IPS-11a (cell line): ENCODE results near the gene COL5A1.

Experiments used
- H3K4me3 ChIP-seq: one replicate; pipeline ENCODE4 v1.5.1; 2013; ENCODE audit warnings: low read depth, low read length, control low read depth

COL5A1 gene

DNA sequence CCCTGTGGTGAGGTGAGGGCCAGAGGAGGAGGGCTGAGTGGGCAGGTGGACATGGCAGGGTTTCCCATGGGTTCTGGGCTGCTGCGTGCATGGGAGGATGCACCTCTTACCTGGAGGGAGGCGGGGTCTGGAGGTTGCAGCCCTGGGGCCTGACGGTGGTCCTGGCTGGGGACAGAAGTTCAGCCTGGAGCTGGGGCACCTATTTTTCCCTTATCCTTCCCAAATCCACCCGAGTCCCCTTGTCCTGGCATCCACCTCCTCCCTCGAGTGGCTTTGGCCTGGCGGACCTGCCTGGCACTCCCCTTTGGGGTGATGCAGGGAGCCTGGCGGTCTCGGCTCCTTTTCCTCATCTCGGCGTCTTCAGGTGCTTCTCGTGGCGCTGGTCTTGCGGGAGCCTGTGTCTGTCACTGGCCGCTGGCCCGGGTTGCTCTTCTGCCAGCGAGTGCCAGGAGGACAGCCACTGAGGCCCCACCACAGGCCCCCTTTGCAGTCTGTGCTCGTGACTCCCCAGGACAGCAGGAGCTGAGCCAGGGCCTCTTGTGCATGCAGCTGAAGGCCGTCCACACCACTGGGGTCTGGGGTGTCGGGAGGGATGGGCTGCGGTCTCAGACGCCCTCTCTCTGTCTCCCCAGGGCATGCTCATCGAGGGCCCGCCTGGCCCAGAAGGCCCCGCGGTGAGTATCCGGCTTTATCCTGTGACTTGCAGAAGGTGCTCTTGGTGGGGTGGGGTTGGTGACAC lies 96.4 kb downstream of the COL5A1 start:
- H3K4me3 ChIP-seq = no peak overlapping the region

DNA sequence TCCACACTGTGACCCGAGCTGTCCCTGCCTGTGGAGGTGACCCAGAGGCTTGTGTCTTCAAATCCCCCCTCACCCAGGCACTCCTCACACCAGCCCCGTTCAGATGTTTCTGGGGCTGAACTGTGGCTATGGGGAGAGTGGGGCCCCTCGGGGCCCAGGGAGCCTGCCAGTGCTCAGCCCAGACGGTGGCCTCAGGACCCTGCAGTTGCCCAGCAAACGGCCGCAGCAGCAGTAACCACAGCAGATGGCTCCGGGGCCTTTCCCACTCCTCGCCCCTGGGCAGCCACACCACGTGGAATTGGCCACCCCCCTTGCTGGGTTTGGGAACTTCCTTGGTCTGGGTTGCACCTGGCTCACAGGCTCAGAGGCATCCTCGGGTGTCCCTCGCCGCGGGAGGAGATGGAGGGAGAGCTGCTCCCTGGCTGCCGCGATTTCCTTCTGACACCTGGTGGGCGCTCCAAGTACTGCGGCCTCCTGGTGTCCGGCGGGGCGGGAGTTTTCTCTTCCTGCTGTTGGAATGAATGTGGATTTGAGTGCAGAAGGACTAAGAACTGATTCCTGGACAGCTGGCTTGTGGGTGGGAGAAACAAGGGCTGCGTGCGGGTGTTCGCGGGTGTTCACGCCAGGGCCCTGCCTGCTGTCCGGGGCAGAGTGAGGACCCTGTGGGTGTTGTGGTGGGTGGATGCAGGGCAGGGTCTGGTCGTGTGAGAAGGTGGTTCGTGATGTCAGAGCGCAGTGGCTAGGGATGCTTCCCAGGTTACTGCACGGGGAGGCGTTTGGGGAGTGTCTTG lies 97.5 kb downstream of the COL5A1 start:
- no peak overlapping the region for H3K4me3 ChIP-seq

DNA sequence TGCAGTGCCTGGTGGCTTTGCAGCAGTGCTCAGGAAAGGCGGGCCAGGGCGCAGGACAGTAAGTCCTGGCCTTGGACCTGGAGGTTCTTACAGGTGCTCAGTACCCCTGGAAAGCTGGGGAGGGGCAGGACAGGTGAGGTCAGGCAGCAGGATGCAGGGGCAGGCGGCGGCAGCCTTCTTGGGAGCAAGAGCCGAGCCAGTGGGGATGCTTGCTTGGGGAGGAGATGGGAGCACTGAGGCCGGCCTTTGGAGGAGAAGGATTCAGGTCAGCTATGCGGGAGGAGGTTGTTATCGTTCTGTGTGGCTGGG lies 98.0 kb downstream of the COL5A1 start:
- no peak overlapping the region for H3K4me3 ChIP-seq

DNA sequence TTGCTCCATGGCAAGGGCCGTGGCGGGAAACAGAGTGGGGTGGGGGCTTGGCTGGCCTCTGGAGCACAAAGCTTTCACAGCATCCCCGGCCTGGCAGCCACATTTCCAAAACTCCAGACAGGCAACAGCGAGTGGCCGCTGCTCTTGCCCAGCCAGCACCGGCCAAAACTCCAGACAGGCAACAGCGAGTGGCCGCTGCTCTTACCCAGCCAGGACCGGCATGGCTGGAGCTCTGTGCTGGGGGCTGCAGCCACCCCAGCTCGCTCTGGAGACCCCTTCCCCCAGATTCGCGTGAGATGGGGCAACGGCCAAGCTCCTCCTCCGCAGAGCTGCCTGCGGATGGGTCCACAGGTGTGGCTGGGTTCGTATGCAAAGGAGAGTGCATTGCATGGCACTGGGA lies 98.5 kb downstream of the COL5A1 start:
- H3K4me3 ChIP-seq = no peak overlapping the region

DNA sequence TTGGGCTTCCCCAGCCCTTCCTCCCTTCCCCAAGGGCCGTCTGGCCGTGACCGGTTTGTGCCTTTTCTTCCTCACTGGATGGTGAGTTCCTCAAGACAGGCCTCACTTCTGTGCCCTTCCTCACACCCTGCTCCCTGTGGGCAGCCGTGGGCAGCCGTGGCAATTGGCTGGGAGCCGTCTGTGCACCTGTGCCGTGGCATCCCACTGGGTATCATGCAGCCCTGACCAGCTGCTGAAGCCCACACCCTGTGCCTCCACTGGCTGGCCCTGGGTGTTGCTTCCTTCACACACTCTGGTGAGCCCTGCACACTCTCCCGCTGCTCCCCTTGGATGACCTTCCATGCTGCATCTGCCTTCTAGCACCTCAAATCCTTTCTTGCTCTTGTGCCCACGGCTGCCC lies 100.2 kb downstream of the COL5A1 start:
- no peak overlapping the region for H3K4me3 ChIP-seq

DNA sequence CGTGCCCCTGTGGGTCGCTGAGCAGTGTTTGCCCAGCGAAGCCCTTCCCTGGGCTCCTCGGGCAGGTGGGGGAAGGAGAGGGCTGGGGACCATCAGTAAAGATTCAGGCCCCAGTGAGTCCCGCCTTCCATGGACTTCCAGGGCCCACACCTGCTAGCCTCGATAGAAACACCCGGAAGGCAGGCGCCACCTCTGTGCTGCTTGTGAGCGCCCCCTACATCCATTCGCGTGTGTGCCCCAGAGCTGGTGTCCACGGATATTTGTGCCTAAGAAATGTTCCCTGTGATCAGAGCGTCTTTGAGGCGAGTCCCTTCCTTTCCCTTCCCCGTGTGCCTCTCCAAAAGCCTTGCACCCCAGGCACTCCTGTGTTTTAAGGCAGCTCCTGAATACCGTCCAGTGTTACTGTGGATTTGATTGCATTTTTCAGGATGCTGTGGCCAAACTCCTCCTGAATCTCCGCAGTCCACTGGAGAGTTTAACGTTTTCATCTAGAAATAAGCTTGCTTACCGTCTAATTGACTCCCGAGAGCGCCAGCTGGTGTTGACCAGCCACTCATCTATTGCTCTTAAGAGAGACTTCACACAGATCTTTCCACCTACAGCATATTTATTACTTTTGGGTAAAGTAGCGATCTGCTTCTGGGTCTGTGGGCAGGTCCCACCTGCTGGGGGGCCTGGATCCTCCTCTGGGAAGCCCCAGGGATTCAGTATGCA lies 101.4 kb downstream of the COL5A1 start:
- no peak overlapping the region for H3K4me3 ChIP-seq

DNA sequence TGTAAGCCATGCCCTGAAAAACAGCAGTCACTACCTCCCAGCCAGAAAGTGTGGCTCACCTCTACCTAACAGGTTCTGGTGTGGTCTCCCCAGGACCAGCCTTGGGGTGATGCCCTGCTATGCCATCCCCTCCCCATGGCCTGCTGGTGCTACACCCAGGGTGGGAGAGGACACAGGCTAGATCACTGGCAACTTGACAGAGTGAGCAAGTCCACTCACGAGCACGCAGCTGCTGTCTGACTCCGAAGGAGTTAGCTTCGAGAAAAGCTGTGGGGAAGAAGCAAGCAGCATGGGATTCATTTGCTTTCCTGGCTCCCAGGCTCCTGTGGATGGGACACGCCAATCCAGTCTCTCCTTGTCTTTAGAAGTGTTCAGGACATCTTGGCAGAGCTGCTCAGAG lies 102.2 kb downstream of the COL5A1 start:
- no peak overlapping the region for H3K4me3 ChIP-seq

DNA sequence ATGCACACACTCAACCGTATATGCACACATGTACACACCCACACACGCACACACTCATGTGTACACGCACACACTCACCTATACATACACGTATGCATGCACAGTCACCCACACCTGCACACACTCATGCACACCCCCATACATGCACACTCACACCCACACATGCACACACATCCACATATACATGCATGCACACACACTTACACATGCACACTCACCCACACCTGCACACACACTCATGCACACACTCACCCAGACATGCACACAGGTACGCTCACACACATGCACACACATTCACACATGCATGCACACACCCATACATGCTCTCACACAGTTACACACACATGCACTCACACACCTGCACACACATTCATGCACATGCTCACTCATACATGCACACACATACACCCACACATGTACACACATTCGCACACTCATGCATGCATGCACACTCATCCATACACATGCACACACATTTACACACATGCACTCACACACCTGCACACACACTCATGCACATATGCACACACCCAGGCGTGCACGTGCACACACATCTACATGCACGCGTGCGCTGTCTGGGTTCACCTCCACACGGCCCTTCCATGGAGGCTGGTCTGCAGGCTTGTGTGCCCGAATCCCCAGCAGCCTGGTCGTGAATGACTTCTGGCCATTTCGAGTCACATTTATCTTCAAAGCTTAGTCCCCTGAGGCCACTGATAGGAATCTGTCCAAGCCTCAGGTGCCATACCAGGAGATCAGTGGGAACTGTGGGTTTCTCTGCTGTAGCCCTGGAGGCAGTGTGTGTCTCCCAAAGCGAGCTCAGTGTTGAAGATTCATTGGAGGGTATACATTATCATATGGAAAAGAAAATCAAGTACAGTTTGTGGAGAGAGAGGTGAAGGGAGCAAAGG lies 103.0 kb downstream of the COL5A1 start:
- H3K4me3 ChIP-seq = no peak overlapping the region

DNA sequence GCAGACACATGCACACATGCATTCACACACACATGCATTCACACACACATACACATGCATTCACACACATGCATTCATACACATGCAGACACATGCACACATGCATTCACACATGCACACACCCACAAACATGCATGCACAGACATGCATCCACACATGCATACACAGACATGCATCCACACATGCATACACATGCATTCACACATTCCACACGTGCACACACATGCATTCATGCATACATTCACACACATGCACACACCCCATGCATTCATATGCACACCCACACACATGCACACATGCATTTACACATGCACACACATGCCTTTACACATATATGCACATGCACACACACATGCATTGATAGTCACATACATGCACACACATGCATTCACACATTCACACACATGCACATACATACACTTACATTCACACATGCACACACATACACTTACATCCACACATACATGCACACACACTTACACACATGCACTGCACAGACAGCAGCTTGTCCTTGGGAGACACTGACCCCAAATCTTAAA lies 106.4 kb downstream of the COL5A1 start:
- no peak overlapping the region for H3K4me3 ChIP-seq

DNA sequence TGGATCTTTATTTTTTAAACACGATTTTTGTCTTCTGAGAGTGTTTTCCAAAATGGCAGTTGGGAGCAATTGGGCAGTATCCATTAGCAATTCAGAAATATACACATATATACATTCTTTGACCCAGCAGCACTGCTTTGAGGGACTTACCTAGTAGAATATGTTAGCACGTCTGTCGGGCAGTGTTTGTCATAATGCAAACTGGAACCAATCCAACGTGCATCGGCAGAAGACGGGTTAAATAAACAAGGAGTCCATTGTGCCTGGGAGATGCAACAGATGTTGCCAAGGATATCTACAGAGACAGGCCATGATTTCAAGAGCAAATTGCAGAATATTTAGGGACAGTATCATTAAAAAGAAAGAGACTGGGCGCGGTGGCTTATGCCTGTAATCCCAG lies 107.0 kb downstream of the COL5A1 start:
- no peak overlapping the region for H3K4me3 ChIP-seq

DNA sequence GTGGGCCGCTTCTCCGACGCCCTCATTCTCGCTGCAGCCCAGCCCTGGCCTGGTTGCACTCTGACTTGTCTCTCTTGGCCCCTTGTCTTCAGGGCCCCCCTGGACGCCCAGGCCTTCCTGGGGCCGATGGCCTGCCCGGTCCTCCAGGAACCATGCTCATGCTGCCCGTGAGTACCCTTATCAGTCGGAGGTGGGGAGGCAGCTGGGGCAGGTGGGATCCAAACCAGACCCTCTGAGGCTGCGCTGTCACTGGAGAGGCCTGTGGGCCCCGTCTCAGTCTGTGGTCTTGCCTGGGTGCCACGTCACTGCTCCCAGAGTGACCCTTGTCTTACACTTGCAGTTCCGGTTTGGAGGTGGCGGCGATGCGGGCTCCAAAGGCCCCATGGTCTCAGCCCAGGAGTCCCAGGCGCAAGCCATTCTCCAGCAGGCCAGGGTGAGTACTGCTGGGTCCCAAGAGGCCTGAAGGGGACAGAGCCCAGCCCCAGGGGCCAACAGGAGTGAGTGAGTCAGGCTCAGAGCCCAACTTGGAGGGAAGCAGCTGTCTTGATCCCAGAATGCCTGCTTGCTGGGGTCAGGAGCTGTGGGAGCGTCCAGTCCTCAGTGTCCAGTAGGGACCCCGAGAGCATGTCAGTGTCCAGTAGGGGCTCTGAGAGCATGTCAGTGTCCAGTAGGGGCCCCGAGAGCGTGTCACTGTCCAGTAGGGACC lies 109.0 kb downstream of the COL5A1 start:
- H3K4me3 ChIP-seq = no peak overlapping the region

DNA sequence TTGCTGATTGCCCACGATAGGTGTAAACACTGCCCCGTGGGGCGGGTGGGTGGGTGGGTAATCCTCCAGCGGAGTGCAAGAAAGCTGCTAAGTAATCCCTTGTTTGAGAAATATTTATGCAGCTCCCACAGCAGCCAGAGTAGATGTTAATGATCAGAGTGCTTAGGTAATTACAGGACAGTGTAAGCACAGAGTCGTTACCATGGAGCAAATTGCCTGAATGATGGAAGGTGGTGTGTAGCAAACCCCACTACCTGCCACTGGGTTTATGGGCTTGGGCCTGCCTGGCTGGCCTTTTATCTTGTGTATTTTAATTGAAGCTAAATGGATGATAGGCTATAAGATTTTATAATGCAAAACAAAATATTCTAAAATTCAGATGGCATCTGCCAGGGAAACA lies 110.0 kb downstream of the COL5A1 start:
- H3K4me3 ChIP-seq = no peak overlapping the region

DNA sequence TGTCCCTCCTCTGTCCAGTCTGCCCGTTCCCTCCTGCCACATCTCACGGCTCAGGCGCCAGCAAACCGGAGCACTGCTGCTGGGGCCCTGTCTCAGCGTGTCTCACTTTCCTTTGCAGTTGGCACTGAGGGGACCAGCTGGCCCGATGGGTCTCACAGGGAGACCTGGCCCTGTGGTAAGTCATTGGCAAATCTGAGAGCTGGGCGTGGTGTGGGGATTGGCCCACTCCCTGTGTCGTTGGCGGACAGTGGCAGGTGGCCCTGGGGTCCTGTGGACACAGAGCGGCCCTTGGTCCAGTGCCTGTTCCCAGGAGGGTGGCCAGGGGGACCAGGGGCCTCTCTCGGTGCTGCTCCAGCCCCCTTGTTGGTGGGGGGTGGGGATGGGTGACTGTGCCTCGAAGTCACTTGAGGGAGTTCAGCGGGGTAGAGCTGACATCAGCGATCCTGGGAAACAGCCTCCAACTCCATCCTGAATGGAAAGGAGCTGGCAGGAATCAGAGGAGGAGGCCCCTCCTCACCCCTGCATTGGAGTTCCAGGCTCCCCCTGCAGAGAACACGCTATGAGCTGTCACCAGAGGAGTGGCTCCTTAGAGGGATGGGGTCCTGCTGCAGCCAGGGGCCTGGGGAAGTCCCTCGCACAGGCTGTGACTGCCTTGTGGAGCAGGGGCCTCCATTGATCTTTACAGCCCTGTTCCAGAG lies 111.0 kb downstream of the COL5A1 start:
- no peak overlapping the region for H3K4me3 ChIP-seq

DNA sequence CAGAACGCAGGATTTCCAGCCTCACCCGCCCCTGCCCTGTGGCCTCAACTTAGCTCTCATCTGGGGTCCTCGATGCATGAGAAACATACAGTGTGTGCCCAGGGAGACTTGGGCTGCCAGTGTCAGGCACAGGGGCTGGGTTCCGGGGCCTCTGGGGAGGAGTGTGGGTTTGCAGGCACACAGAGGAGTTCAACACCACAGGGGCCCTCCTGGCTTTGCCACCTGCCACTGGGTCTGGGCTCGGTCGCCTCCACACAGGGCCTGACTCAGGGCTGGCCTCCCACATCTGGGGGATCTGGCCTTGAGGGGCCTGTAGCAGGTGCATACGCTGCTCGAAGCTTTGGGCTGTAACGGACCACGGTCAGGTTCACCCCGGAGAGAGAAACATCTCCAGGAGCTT lies 111.6 kb downstream of the COL5A1 start:
- no peak overlapping the region for H3K4me3 ChIP-seq

DNA sequence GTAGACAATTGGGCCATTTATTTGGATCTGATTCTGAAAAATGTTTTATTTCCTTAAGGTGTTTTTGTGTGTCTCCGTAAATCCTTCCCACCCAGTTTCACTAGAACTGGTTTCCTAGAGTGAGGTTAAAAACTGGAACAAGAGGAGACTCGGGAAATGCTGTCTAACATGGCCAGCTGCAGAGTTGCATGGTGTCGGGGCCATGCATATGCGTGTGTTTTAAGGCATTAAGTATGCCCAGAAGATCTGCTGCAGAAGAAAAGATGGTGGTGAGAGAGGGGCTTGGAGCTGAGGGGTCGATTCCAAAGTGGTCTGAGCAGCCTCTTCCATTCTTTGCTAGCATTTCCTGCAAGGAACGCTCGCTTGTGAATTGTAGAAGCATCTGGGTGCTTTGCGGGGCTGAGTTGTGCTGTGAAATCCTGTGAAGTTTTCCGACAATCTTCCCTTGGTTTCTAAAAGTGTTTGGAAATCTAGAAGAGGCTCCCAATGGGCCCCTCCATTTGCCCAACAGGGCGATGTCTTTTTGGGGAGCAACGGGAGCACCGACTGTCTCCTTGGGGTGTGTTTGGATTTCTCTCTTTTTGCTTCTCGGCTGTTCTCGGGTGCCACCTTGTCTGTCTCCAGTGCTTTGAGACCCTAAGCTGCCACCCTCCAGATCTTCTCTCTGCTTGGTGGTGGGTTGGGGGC lies 113.8 kb downstream of the COL5A1 start:
- H3K4me3 ChIP-seq = no peak overlapping the region

DNA sequence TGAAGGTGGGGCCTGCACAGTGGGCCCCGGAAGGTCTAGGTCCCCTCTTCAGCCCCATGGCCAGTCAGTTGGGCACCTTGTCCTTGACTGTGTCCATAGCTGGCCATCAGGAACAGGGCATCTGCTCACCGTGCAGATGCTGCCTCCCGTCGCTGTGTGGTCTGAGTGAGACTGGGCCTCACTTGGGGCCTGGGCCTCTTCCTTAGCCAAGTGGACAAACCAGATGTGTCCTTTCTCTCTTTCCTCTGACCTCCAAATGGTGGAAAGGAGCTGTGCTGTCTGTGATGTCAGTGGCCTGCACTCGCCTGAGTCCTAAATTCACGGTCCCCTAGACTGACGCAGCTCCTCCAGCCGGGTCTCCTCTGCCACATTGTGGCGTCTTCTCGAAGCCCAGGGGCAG lies 114.5 kb downstream of the COL5A1 start:
- no peak overlapping the region for H3K4me3 ChIP-seq

DNA sequence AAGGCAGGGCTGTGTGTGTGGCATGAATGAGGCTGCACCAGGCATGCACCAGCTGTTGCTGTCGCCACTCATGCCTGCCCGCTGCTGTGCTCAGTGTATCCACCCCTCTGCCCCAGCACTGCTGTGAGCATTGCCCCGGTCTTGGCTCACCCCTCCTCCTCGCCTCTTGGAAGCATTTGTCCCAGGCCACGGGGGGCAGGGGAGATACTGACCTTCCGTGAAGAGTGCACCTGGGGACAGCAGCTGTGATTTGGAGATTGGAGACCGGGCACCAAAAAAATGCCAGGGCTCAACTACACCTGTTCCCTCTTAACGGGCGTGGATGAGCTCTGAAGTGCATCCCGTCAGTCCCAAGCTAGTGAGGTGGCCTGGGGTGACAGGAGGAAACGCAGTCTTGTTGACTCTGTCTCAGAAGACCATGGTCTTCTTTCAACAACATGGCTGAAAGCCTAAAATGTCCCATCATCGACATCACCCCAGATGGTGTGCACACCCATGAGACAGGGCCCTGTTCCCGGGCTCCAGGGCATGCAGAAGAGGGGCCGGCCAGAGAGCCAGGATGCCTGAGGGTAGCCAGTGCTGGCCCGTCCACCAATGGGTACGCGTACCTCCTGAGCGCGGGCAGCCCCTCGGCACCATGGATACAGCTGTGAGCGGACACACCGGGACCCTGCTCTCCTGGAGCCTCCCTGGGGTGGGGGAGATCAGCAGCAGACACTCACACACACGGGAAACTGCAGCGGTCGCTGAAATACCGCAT lies 115.8 kb downstream of the COL5A1 start:
- no peak overlapping the region for H3K4me3 ChIP-seq

DNA sequence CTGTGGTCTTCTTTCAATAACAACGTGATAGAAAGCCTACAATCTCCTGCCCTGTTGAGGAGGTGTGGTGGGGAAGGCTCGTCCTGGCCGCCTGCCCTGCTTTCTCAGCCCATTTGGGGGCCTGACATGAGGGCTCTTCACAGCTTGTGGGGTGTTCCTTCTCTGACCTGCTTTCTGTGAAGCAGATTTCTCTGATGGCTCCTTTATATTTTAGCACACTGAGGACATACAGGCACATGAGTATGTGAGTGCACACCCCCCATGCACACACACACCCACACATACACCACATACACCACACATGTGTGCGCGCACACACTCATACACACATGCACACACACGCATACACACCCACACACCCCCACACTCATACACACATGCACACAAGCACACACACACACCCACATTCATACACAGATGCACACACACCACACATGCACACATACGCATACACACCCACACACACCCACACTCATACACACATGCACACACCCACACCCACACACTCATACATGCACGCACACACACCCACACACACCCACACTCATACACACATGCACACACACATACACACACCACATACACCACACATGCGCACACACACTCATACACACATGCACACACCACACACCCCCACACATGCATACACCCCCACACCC lies 117.5 kb downstream of the COL5A1 start:
- H3K4me3 ChIP-seq = no peak overlapping the region
